NCI-H748 treated with DMSO at 0.1 percent for 48 hours (cell line): ENCODE data around the gene MYO1B.

Source experiments
- DNase-seq: peaks from one replicate; lab custom pipeline; 2025; lab: John Stamatoyannopoulos, UW

MYO1B gene

GRCh38 chr2:191245046-191245868 is at the start of gene MYO1B:
TSS of gene MYO1B (plus strand) at chr2:191245404. CDS start at chr2:191276896, 31,492 bp downstream.
- peak; percentile 75 for DNase-seq

GRCh38 chr2:191197096-191197495 is 48.1 kb upstream of the MYO1B start:
- DNase-seq: no peak

DNA sequence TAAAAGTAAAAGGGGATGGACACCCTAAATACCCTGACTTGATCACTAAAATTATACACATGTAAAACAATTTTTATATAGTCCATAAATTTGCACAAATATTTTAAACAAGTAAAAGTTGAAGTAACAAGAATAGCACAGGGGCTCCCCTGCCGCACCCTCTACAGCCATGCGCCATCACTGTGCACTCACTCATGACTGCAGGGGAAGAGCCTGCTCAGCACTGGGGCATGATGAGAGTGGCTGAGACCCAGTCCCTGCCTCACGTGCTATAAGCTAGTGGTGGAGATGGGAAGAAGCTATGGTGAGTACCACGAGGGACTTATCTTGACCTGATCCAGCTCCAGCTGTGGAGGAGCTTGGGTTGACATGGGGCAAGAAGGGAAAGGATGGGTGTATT is 46.9 kb upstream of the MYO1B start:
- no peak for DNase-seq

GRCh38 chr2:191199929-191200512 is 45.2 kb upstream of the MYO1B start:
- no peak for DNase-seq

DNA sequence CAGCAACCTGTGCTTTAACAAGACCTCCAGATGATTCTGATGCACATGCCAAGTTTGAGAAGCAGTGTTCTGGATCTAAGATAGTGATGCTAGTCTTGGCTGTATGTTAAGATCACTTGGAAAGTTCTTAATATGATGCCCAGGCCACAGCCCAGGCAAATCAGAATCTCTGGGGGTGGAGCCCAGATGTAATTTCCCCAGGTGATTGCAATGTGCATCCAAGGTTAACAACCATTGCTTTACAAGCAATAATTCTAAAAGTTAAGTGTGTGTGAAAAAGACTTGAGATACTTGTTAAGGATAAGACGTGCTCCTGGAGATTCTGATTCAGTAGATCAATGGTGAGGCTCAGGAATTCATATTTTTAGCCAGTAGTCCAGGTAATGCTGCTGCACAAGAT is 44.3 kb upstream of the MYO1B start:
- DNase-seq: no peak

GRCh38 chr2:191202209-191202721 is 42.9 kb upstream of the MYO1B start:
- DNase-seq: no peak

- no peak for DNase-seq
Measured at GRCh38 chr2:191202881-191203397, 42.3 kb upstream of the MYO1B start.

- DNase-seq: no peak
Measured at GRCh38 chr2:191204433-191204832, 40.8 kb upstream of the MYO1B start.

GRCh38 chr2:191206613-191207471 is 38.4 kb upstream of the MYO1B start:
- no peak for DNase-seq

GRCh38 chr2:191209340-191209739 is 35.9 kb upstream of the MYO1B start:
- no peak for DNase-seq

DNA sequence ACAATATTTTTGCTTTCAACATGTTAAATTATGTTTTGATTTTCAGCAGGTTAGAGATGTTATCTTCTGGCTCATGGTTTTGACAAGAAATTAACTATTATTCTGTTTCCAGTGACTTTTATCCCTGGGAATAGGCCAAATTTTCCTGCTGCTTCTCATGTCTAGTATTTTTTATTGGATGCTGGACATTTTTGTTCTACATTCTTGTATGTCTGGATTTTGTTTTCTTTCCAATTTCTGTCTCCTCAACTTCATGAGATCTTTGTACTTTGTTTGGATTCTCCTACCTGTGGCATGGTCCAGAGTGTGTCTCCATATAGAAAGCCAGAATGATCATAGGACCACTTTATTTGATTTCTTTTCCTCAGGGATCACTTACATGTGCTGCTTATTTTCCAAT is 33.1 kb upstream of the MYO1B start:
- DNase-seq: no peak

DNA sequence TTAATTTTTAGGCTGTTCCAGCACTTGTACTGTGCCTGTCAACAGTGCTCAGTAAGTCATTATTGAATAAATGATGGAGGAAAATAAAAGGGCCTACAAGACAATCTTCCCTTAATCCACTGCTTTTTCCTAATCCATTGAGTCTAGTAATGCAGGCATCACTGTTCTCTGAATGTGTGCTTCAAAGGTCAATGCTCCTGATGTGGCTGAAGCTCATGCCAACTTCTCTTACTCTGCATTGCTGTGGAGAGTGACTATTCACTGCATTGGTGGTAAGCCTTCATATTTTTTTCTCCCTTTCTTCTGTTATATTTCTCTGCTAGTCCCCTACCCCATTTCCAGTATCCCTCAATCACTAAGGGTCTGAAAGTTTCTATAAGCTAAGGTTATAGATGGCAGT is 31.9 kb upstream of the MYO1B start:
- DNase-seq: no peak

DNA sequence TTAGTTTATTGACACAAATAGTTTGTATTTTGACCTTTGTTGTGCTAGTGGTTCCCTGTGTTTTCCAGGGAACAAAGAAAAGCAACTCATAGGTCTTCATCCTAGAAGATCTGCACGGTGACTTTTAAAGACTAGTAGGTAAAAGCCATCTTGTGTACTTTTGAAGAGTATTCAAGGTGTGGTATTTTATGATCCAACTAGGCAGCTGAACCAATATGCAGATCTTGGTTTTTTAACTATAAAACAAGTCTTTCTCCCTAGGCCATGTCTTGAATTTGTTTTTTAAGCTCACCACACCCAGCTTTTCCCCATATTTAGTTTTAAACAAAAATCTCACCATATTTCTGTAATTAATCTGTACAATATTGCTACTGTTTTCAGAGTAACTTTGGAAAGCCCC is 30.0 kb upstream of the MYO1B start:
- no peak for DNase-seq

DNA sequence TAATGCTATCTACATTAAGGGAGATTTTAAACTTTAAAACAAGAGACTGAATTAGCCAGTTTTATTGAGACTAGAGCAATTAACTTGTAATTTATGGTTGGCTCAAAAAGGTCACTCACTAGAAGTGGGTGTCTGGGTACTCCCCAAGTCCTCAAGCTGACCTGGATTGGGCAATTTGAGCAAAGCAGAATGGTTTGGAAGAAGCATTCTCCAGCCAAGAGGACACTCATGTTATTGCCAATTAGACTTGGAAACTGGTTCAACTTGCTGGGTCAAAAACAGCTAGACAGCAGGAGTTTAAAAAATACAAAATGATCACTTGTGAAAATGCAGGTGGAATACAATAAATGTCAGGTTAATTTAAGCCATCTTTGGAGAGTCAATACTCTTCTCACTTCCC is 29.5 kb upstream of the MYO1B start:
- no peak for DNase-seq

GRCh38 chr2:191217580-191217979 is 27.6 kb upstream of the MYO1B start:
- DNase-seq: no peak

DNA sequence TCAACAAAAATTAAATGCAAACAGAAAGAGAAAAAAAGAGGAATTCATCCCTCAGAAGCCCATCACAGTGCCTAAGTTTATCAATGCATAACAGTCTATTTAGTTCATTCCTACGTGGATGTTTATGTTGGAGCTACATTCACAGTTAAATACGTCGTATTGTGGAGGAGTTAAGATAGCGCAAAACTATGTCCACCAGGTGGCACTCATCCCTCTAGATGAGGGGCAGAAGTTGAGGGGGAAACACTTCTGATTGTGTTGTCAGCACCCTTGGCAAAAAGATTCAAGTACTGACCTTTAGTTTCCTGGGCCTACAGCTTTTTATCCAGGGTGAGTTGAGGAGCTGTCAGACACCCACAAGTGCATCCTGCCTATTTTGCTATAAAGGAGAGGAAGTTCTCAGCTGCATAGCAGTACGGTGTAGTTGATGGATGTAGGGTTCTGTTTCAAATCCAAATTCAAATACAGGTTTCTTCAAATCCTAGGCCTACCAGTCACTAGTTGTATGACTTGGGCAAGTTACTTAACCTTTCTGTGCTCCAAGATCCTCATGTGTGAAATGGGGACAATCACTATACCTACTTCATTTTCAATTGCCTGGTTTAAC is 26.8 kb upstream of the MYO1B start:
- peak; percentile 67 for DNase-seq

DNA sequence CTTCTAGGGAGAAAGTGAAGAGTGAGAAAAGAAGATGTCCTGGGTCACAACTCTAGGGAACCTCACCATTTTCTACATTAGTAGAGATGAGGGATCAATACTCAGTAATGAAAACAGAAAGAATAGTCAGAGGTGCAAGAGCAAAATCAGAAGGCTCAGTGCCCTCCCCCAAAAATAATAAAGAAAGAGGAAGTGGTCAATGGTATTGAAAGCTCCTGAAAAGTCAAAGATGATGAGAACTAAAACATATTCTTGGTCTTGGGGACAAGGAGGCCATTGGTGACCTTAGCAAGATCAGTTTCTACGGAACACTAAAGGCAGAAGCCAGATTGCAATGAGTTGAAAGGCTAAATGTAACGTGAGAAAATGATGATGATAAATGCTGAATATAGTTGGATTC is 24.5 kb upstream of the MYO1B start:
- DNase-seq: no peak

DNA sequence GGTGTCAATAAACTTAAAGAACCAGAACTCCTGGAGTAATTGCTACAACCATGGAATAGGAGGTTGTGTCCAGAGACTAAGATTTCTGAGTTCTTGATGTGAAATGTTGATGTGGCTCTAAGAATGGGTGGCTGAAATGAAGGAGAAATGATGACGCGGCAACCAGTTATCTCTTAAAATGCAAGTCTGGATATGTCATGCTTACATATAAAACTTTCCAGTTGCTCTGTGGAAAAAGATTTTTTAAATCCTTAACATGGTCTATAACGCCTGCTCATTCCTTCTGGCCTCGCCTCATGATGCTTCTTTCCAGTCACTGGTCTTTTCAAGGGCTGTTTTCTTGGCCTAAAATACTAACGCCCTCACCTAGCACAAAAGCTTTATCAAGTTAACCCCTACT is 23.5 kb upstream of the MYO1B start:
- no peak for DNase-seq

DNA sequence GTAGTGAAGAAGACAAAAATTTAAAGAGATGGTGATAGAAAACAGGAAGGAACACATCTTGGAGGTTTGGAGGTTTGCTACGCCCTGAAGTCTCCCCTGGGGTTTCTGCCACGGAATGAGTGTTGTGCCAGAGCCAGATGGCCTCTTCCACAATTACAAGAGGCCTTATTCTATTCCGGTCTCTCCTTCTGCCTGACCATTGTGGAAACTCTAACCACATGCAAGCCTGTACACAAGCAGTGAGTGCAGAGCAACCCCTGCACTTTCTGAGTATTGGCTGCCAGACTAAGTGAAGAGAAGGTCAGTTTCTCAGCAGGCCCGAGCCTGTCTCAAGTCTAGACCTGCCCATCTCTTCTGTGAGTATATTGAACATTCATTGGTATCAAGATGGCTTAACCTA is 22.7 kb upstream of the MYO1B start:
- no peak for DNase-seq

DNA sequence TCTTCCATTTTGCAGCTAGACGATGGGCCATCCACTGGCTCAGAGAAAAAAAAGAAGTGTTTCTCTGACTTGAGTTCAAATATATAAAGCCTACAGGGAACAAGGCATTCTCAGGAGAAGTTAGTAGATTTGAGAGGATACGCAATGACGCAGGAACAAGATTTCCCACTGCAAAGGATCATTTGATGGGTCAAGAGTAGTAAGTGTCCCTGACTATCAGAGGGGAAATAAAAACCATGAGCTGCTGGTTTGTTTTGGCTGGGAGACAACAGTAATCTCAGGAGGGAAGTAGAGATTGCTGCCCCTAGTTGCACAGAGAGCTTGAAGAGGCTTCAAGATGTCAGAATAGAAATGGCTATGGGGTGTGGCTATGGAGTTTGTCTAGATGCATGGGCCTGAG is 22.3 kb upstream of the MYO1B start:
- DNase-seq: no peak

GRCh38 chr2:191225126-191225525 is 20.1 kb upstream of the MYO1B start:
- no peak for DNase-seq

- DNase-seq: no peak
Measured at GRCh38 chr2:191225690-191226089, 19.5 kb upstream of the MYO1B start.
